ENCODE data around the gene PSIP1.

GRCh38 chr9:15484802-15485201 lies 26.0 kb downstream of the PSIP1 start:
- TF ChIP-seq CTCF (conservative IDR thresholded peaks at IDR 0.05) (no peak), EZH2 (IDR thresholded peaks at IDR 0.05; ENCODE audit: low read depth) (no peak)

All from PC-9 (cell line).